PC-9 (cell line): Measurements from ENCODE around the gene TTC38. TPM values are rescaled to one million over a fixed set of nuclear protein-coding genes. Genes with fewer than 3 reads are reported as not detected.
A peak's percentile ranks its signal among the peaks of the same experiment; 100 is the strongest.

Experiments
- BruUV-seq: library from RNA; stranded (reverse); fragments of 400-500 nt; replicated peaks from 2 replicates; lab custom pipeline; 2021; lab: Mats Ljungman, UMichigan
- CTCF ChIA-PET: fragments of 300-600 bp; sonication (Branson Sonifier 250); formaldehyde crosslinking; loops from one replicate; lab custom pipeline; 2022; ENCODE audit warnings: antibody characterized with exemption; lab: Charles Lee
- POLR2A ChIA-PET: fragments of 300-600 bp; sonication (Branson Sonifier 250); formaldehyde crosslinking; loops from one replicate; lab custom pipeline; 2022; ENCODE audit warnings: antibody characterized with exemption; ENCODE audit not compliant: unreplicated experiment; lab: Charles Lee
- DNase-seq, 2 experiments: peaks; one replicate each; pipeline versions ENCODE4 v3.0.0 to v3.0.0-alpha.2; 2015 to 2022; ENCODE audit warnings: mixed read lengths in 1 of 2
- H2AFZ ChIP-seq: fragments of 200-600 bp; sonication (generic); 2 replicates; pipeline ENCODE4 v1.8.1; 2017; ENCODE audit warnings: antibody characterized with exemption
- H3F3A ChIP-seq: fragments of 200-600 bp; sonication (generic); 2 replicates; pipeline ENCODE4 v1.8.1; 2017; ENCODE audit warnings: antibody characterized with exemption, mild to moderate bottlenecking, low read depth; ENCODE audit not compliant: insufficient read depth
- H3K27ac ChIP-seq: fragments of 200-600 bp; sonication (generic); 2 replicates; pipeline ENCODE4 v1.6.1; 2016; ENCODE audit warnings: mixed run types
- H3K27me3 ChIP-seq: fragments of 200-600 bp; sonication (generic); 2 replicates; pipeline ENCODE4 v1.6.1; 2016; ENCODE audit warnings: low read depth, mixed run types; ENCODE audit not compliant: insufficient read depth
- H3K36me3 ChIP-seq: fragments of 200-600 bp; sonication (generic); 2 replicates; pipeline ENCODE4 v1.6.1; 2016; ENCODE audit warnings: low read depth, mixed run types
- H3K4me1 ChIP-seq: fragments of 200-600 bp; sonication (generic); replicated peaks from 2 replicates; pipeline ENCODE4 v1.6.1; 2016; ENCODE audit warnings: mixed run types; ENCODE audit not compliant: insufficient read depth
- H3K4me2 ChIP-seq: fragments of 200-600 bp; sonication (generic); 2 replicates; pipeline ENCODE4 v1.6.1; 2017; ENCODE audit warnings: mixed run types
- H3K4me3 ChIP-seq: fragments of 200-600 bp; sonication (generic); 2 replicates; pipeline ENCODE4 v1.6.1; 2016; ENCODE audit warnings: mixed run types
- H3K79me2 ChIP-seq: fragments of 200-600 bp; sonication (generic); 2 replicates; pipeline ENCODE4 v1.6.1; 2017; ENCODE audit warnings: low read depth, mixed run types
- H3K9me2 ChIP-seq: fragments of 200-600 bp; sonication (generic); 2 replicates; pipeline ENCODE4 v1.8.1; 2017; ENCODE audit warnings: mild to moderate bottlenecking; ENCODE audit not compliant: insufficient read depth
- H3K9me3 ChIP-seq: fragments of 200-600 bp; sonication (generic); 2 replicates; pipeline ENCODE4 v1.8.1; 2016; ENCODE audit warnings: low read depth; ENCODE audit not compliant: insufficient read depth
- H4K20me1 ChIP-seq: fragments of 200-600 bp; sonication (generic); 2 replicates; pipeline ENCODE4 v1.8.1; 2017; ENCODE audit not compliant: insufficient read depth
- CTCF ChIP-seq: fragments of 200-600 bp; sonication (generic); conservative IDR thresholded peaks from 2 replicates; pipeline ENCODE4 v1.6.1; 2017; ENCODE audit warnings: mixed run types, antibody characterized with exemption, mild to moderate bottlenecking, moderate library complexity
- EZH2 ChIP-seq: fragments of 200-600 bp; sonication (generic); IDR thresholded peaks from 2 replicates; pipeline ENCODE4 v1.8.0; 2017; ENCODE audit warnings: antibody characterized with exemption, low read depth
- intact Hi-C: fragments of 100-400 bp; cut with micrococcal nuclease; formaldehyde crosslinking; loops from one replicate; pipeline ENCODE4 v1.10.0; 2022; ENCODE audit not compliant: unreplicated experiment
- total RNA-seq: library from RNA; stranded (reverse); gene quantifications from 2 replicates; pipeline ENCODE4 v1.2.3, GENCODE V29; 2021

The TTC38 gene
- total RNA-seq, 1 experiment from 2014 or later = 15.2 TPM

- ChIA-PET POLR2A (no interaction called here), CTCF (no interaction called here)
- Histone ChIP-seq H3K9me3 (no peaks in the 10 kb centered on the region), H3K36me3 (peaks cover 7% of the 10 kb centered on the region; the same call in 1 of the 2 replicates), H3K4me1 (no peaks in the 10 kb centered on the region), H3F3A (no peaks in the 10 kb centered on the region), H3K27me3 (no peaks in the 10 kb centered on the region), H3K4me3 (no peak overlapping the region), H4K20me1 (no peaks in the 10 kb centered on the region), H2AFZ (no peak overlapping the region), H3K27ac (no peak overlapping the region), H3K4me2 (no peak overlapping the region), H3K9me2 (no peaks in the 10 kb centered on the region), H3K79me2 (no peaks in the 10 kb centered on the region)
- intact Hi-C loops = no loop called here
- no TSS peak for BruUV-seq
- TF ChIP-seq CTCF (no peak), EZH2 (no peak)
- peak in 1 of 2 experiments; percentile 20 for DNase-seq
These were observed 19.4 kb downstream of the TTC38 start for GRCh38 chr22:46286941-46287872.

- H3K4me2 ChIP-seq = no peak overlapping the region
- CTCF ChIA-PET = no interaction called here
- POLR2A ChIA-PET = interaction anchor here (0.6 kb wide), 1 partner anchor 50 kb away, joined by 3 read pairs; no protein-coding TSS in a partner anchor
These were observed 20.3 kb downstream of the TTC38 start for GRCh38 chr22:46287873-46288751.

More at GRCh38 chr22:46287873-46288751, 20.3 kb downstream of the TTC38 start:
- Histone ChIP-seq H4K20me1 (no peaks in the 10 kb centered on the region), H3K36me3 (peaks cover 7% of the 10 kb centered on the region; the same call in 1 of the 2 replicates), H3K9me2 (no peaks in the 10 kb centered on the region), H3K27ac (no peak overlapping the region), H2AFZ (no peak overlapping the region), H3K4me3 (no peak overlapping the region), H3K79me2 (no peaks in the 10 kb centered on the region), H3K27me3 (no peaks in the 10 kb centered on the region), H3F3A (no peaks in the 10 kb centered on the region; the same call in 1 of the 2 replicates), H3K9me3 (no peaks in the 10 kb centered on the region), H3K4me1 (no peaks in the 10 kb centered on the region)
- TF ChIP-seq CTCF (no peak), EZH2 (no peak)
- BruUV-seq = no TSS peak
- peak in 1 of 2 experiments; percentile 28 for DNase-seq
- intact Hi-C loops = no loop called here
